NCI-H345 treated with DMSO at 0.1 percent for 48 hours (cell line): ENCODE results near the gene PGD.
"Not testable (repeated sequence)": the region's sequence is repeated elsewhere in the genome, so short reads cannot be mapped to it uniquely, and the experiment has no call there.

Experiments used
- DNase-seq: peaks from one replicate; lab custom pipeline; 2025; ENCODE audit not compliant: unreplicated experiment; lab: John Stamatoyannopoulos, UW

The PGD gene

GRCh38 chr1:10433790-10434189, 34.9 kb downstream of the PGD start:
- DNase-seq = no peak

GRCh38 chr1:10434590-10434989, 35.7 kb downstream of the PGD start:
- no peak for DNase-seq

GRCh38 chr1:10437052-10437451, 38.2 kb downstream of the PGD start:
- DNase-seq = no peak

- DNase-seq = no peak
These were observed 39.9 kb downstream of the PGD start for GRCh38 chr1:10438677-10439163.

- no peak for DNase-seq
These were observed 41.4 kb downstream of the PGD start for GRCh38 chr1:10440305-10440704.

- DNase-seq = no peak
These were observed 41.9 kb downstream of the PGD start for GRCh38 chr1:10440794-10441193.

GRCh38 chr1:10444248-10444647, 45.4 kb downstream of the PGD start:
- no peak for DNase-seq

- DNase-seq = no peak
These were observed 46.0 kb downstream of the PGD start for GRCh38 chr1:10444795-10445397.

- DNase-seq = no peak
These were observed 48.0 kb downstream of the PGD start for GRCh38 chr1:10446790-10447422.

GRCh38 chr1:10449751-10450150, 50.9 kb downstream of the PGD start, which contains the start of gene CORT:
CORT (plus strand) TSS chr1:10450031; CDS start chr1:10450224, 193 bp downstream.
- DNase-seq = no peak

- DNase-seq = no peak
These were observed 51.4 kb downstream of the PGD start for GRCh38 chr1:10450156-10450814.

GRCh38 chr1:10450836-10451235, 52.0 kb downstream of the PGD start:
- no peak for DNase-seq

GRCh38 chr1:10451287-10451686, 52.4 kb downstream of the PGD start:
- no peak for DNase-seq

- DNase-seq = no peak
These were observed 57.2 kb downstream of the PGD start for GRCh38 chr1:10456048-10456447.

- no peak for DNase-seq
These were observed 57.8 kb downstream of the PGD start for GRCh38 chr1:10456661-10457060.

- not testable (repeated sequence) for DNase-seq
These were observed 58.6 kb downstream of the PGD start for GRCh38 chr1:10457462-10457861.

GRCh38 chr1:10457875-10458274, 59.0 kb downstream of the PGD start:
- no peak for DNase-seq

- no peak for DNase-seq
These were observed 60.3 kb downstream of the PGD start for GRCh38 chr1:10459184-10459583.

GRCh38 chr1:10467078-10467477, 68.2 kb downstream of the PGD start:
- DNase-seq = no peak

- no peak for DNase-seq
These were observed 71.2 kb downstream of the PGD start for GRCh38 chr1:10470043-10470442.
